Neutrophil (primary cell): ENCODE measurements around the gene PDZK1.

Experiments
- H3K27ac ChIP-seq: fragments of 200-600 bp; sonication (generic); 2 replicates; pipeline ENCODE4 v1.5.1; 2016; ENCODE audit warnings: mild to moderate bottlenecking, moderate library complexity
- H3K27me3 ChIP-seq: fragments of 200-600 bp; sonication (generic); 2 replicates; pipeline ENCODE4 v1.6.0; 2016; ENCODE audit warnings: mild to moderate bottlenecking
- H3K36me3 ChIP-seq: fragments of 200-600 bp; sonication (generic); 2 replicates; pipeline ENCODE4 v1.5.1; 2017
- H3K4me1 ChIP-seq, 2 experiments: fragments of 200-600 bp in 1 of 2; sonication (generic) in 1 of 2; 1 replicate in 1 of 2; 2 replicates in 1 of 2; pipeline versions ENCODE4 v1.5.1 to v1.6.1; 2013 to 2016; ENCODE audit warnings: low read depth in 1 of 2, low read length in 1 of 2, mild to moderate bottlenecking in 1 of 2, moderate library complexity in 1 of 2; ENCODE audit not compliant: control insufficient read depth in 1 of 2, insufficient read depth in 1 of 2
- H3K4me3 ChIP-seq, 2 experiments: fragments of 200-600 bp in 1 of 2; sonication (generic) in 1 of 2; 1 replicate in 1 of 2; 2 replicates in 1 of 2; pipeline ENCODE4 v1.5.1; 2013 to 2016; ENCODE audit warnings: low read depth in 1 of 2, low read length in 1 of 2, mild to moderate bottlenecking in 1 of 2, moderate library complexity in 1 of 2
- H3K9me3 ChIP-seq: fragments of 200-600 bp; sonication (generic); 2 replicates; pipeline ENCODE4 v1.5.1; 2016
- TF ChIP-seq, protein P1 (sequence below): fragments of 200-600 bp; sonication (generic); IDR thresholded peaks from 2 replicates; pipeline ENCODE4 v1.5.1; 2016; ENCODE audit warnings: antibody characterized with exemption

The PDZK1 gene

DNA sequence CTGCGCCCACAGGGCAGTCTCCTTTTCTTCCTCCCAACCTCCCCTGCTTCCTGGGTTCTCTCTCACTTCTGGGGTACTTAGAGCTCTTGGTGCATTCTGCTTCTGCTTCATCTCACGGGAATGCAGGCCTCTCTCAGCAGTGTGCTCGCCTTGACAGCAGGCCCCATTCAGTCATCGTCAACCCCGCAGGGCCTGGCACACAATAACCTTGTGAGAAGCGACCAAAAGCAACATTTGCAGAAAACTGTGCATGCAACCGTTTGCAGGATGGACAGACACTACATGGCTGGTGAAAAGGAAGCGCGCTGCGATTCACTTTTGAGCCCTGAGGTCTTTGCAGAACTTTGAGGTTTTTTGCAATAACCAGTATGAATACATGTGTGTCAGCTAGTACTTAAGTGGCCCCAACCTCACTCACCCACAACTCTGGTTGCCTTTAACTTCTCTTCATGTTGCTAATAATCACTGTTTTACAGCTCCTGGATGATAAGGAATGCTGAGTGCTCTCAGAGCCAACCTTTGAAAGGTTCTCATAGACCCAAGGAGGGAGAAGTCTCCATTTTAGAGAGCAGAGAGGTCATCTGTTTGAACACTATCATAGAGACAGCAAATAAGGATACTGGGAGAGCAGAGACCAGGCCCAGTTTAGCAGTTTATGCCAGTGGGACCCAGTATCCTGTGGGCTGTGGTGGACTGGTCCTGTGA, 9.6 kb upstream of the PDZK1 start:
- no peaks in the 10 kb centered on the region for H3K9me3 ChIP-seq
- no peaks in the 10 kb centered on the region for H3K36me3 ChIP-seq
- peaks cover 23% of the 10 kb centered on the region for H3K27me3 ChIP-seq
- H3K4me3 ChIP-seq = no peak overlapping the region
- peaks cover 6 to 11% of the 10 kb centered on the region in 2 experiments for H3K4me1 ChIP-seq
- no peak overlapping the region for H3K27ac ChIP-seq
- TF ChIP-seq, protein P1, sequence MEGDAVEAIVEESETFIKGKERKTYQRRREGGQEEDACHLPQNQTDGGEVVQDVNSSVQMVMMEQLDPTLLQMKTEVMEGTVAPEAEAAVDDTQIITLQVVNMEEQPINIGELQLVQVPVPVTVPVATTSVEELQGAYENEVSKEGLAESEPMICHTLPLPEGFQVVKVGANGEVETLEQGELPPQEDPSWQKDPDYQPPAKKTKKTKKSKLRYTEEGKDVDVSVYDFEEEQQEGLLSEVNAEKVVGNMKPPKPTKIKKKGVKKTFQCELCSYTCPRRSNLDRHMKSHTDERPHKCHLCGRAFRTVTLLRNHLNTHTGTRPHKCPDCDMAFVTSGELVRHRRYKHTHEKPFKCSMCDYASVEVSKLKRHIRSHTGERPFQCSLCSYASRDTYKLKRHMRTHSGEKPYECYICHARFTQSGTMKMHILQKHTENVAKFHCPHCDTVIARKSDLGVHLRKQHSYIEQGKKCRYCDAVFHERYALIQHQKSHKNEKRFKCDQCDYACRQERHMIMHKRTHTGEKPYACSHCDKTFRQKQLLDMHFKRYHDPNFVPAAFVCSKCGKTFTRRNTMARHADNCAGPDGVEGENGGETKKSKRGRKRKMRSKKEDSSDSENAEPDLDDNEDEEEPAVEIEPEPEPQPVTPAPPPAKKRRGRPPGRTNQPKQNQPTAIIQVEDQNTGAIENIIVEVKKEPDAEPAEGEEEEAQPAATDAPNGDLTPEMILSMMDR = no peak

DNA sequence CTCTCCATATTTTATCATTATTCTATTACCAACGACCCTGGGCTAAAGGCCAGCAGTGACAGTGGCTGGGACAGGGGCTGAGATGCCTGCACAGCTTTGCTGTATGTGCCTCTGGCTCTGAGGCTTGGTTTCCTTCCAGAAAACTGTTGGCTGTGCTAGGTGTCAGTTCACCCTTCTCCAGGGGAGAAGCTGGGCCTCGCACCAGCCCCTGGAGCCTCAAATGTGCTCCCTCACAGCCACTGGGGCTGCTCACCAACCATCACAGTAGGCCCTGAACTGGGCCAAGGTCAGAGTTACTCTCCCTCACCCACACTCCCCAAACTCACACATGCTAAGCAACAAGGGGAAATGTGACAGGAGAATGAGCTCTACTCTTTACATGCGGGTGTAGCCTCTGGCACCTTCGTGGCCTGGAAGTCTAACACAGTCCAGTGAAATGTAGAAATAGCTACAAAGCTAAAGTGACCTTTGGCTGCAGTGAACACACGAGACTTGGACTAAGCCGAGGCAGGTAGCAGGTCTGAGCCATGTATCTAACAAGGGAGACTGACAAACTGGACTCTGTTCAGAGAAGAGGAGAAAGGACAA, 7.5 kb upstream of the PDZK1 start:
- H3K27me3 ChIP-seq = peaks cover 1% of the 10 kb centered on the region
- no peaks in the 10 kb centered on the region for H3K36me3 ChIP-seq
- TF ChIP-seq, protein P1 = no peak
- no peaks in the 10 kb centered on the region for H3K4me1 ChIP-seq
- no peak overlapping the region for H3K27ac ChIP-seq
- no peaks in the 10 kb centered on the region for H3K9me3 ChIP-seq
- no peak overlapping the region for H3K4me3 ChIP-seq

- Histone ChIP-seq H3K36me3 (no peaks in the 10 kb centered on the region), H3K9me3 (no peaks in the 10 kb centered on the region), H3K27ac (no peak overlapping the region), H3K4me1 (no peaks in the 10 kb centered on the region), H3K4me3 (no peak overlapping the region), H3K27me3 (no peaks in the 10 kb centered on the region)
- TF ChIP-seq, protein P1 = no peak
These were observed 4.1 kb upstream of the PDZK1 start for GRCh38 chr1:145711213-145711651.

- Histone ChIP-seq H3K27me3 (no peaks in the 10 kb centered on the region), H3K4me1 (no peaks in the 10 kb centered on the region), H3K4me3 (no peak overlapping the region), H3K9me3 (no peaks in the 10 kb centered on the region), H3K36me3 (no peaks in the 10 kb centered on the region), H3K27ac (no peak overlapping the region)
- TF ChIP-seq, protein P1 = no peak
These were observed 3.3 kb upstream of the PDZK1 start for GRCh38 chr1:145710291-145711027.

- H3K36me3 ChIP-seq = no peaks in the 10 kb centered on the region
- no peaks in the 10 kb centered on the region for H3K4me1 ChIP-seq
- TF ChIP-seq, protein P1 = no peak
- H3K27me3 ChIP-seq = no peaks in the 10 kb centered on the region
- H3K27ac ChIP-seq = no peak overlapping the region
- no peak overlapping the region for H3K4me3 ChIP-seq
- no peaks in the 10 kb centered on the region for H3K9me3 ChIP-seq
These were observed 895 bp upstream of the PDZK1 start for GRCh38 chr1:145708063-145708462.
